GM19193 (cell line): ENCODE results near the gene TLR3.

Experiments
- POLR2A ChIP-seq: IDR thresholded peaks from 4 replicates; pipeline ENCODE4 v1.6.1; 2011; ENCODE audit not compliant: insufficient read depth, insufficient read length; ENCODE audit errors: extremely low read depth

The TLR3 gene

GRCh38 chr4:186081202-186081807, 12.3 kb downstream of the TLR3 start:
- no peak for TF ChIP-seq POLR2A

DNA sequence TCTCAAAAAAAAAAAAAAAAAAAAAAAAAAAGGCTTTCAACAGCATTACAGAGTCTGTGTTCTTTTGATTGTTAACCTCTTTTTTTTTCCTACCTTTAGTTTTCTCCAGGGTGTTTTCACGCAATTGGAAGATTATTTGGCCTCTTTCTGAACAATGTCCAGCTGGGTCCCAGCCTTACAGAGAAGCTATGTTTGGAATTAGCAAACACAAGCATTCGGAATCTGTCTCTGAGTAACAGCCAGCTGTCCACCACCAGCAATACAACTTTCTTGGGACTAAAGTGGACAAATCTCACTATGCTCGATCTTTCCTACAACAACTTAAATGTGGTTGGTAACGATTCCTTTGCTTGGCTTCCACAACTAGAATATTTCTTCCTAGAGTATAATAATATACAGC, 13.3 kb downstream of the TLR3 start:
- no peak for TF ChIP-seq POLR2A

DNA sequence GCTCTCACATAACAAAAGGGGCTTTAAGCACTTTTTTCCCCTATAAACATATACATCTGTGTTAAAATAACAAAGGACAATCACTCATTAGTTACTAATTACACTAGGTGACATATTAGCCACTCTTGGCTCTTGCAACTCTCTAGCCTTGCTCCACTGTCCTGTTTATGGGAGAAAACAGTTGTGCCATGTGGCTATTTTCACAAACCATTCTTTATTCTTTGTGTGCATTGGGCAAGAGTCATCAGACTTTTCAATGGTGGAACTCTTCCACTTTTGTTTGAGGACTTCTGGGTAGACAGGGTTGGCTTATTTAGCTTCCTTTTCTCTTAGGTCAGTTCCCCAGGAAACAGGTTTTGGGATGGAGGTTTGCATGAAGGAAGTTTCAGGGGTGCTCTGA, 19.6 kb downstream of the TLR3 start:
- no peak for TF ChIP-seq POLR2A

DNA sequence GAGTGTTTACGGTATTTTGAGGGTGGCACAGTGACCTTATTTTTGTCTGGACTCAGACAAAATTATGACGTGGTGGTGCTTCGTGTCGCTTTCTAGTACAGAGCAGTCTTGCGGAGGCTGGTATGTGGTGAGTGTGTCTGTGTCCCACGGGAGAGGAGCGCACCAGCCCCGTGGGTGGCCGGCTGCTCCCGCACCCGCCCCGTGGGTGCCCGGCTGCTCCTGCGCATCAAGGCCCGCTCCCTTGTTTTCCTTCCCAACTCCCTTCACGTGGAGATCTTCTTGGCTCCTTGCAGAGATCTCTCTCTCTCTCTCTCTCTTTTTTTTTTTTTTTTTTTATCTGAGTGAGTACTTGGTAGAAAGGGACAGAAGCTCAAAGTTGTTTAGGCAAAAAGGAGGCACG, 23.3 kb downstream of the TLR3 start:
- no peak for TF ChIP-seq POLR2A

GRCh38 chr4:186095406-186095805, 26.4 kb downstream of the TLR3 start:
- no peak for TF ChIP-seq POLR2A

DNA sequence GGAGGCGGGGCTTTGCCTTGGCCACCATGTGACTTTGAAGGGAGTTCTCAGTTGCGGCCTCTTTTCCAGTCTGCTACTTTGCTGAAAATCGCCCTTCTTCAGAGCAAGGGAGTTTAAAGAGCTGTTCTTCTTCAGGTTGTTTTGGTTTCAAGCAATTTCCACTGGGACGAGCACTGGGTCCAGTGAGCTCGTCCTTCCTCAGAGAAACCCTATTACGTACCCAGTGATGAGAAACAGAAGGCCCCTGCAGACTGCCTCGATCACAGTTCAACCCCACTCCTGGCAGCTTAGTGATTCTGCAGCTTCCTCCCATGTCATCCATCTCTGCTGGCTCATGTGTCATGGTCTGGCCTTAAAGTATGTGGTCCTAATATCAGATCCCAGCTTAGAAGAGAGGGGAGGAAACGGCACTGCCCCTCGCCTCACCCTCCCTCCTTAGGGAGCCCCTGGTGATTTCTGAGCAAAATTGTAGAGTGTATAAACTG, 27.8 kb downstream of the TLR3 start:
- no peak for TF ChIP-seq POLR2A

DNA sequence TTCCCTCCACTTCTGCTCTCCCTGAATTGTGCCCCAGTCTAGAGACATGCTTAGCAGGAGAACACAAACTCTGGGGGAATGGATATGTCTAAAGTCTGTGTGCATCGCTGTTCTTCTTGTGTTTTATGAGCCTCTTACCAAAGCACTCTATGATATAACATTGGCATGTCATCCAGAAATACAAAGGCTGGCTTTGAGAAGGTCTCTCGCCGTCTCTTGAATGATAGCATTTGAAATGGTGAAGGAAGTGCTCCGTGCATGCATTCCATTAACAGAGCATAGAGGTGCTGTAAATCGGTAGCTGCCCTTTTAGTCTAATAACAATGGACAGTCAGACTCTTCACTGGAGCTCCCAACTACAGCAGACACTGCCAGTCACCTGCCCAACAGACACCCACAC, 28.4 kb downstream of the TLR3 start:
- TF ChIP-seq POLR2A: no peak

DNA sequence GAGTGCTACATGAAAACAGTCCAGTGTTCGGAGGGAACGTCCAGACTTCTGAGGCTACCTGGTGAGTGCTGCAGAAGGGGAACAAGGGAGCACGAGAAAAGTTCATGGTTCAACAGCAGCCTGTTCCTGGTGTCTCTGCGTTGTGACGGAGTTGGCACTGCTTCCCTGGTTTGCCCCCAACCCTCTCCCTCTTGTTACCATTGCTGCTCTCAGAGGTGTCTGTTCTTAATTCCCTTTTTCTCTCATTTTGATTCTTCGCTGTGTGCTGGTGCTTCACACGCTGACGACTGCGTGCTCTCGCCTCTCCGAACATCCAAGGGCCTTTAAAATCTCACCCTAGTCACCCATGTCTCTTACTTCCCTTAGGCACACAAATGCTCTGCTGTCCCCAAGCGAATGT, 34.0 kb downstream of the TLR3 start:
- TF ChIP-seq POLR2A: no peak

DNA sequence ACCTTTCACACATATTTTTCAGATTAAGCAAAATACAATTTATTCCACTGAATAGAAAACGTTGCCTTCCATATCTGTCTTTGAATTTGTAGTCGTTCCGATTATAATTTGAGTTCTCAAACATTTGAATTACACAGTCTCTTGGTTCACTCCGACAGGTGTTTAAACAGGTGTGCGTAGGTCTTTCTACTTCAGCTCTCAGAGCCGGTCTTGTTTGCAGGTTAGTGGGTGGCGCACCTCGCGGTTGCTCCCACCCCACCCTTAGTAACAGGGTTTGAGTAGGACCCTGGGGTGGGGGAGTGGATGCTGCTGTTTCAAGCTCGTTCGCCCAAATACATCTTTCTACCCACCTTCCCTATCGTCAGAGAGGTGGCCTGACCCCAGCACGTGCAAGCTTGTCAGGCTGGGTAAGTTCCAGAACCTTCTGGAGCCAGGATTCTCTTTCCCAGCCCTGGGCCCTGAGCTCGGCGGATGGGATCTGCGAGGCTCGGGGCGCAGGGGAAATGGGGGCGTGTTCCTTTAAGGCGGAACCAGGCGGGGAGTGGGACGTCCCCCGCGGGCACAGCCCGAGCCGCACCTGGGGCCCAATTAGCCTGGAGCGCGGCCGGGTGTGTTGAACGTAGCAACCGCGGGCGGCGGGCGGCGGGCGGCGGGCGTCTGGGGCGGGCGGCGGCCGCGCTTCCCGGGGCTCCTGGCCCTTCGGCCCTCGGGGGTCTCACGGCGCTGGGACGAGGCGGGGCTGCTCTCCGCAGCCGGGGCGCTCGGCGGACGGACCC, 35.3 kb downstream of the TLR3 start, which contains the start of gene FAM149A:
Gene FAM149A (plus strand): TSS at position 591 of the 776 bp plus-strand sequence.
- TF ChIP-seq POLR2A: no peak

DNA sequence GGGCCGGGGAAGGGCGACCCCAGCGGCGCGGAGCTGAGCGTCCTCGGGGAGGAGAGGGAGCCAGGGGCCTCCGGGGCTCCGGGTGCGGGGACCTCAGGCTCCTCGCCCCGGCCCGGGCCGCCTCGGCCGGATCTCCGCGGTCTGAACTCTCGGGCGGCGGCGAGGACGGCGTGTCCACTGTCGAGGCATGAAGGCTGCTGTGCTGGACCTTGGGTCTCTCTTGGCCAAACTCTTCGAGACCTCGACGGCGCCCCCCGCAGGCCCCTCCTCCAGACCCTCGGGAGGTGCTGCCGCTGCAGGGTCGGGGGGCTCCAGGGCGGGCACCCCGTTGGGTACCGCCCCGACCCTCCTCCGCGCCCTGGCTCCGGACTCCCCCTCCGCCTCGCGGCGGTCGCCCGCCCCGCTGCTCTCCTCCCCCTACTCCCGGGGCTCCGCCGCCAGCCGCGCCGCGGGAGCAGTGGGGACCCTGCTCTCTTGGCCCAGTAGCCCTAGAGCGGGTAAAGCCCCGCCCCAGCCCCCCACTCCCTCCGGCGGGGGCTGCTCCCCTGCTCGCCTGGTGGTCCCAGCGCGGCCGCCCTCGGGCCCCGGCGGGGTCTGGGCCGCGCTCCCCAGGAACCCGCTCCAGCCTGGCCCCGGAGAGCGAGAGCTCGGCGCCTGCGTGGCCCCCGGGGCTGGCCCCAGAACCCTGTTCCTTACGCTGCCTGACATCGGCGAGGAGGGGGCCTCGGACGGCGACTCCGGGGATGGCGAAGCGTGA, 36.1 kb downstream of the TLR3 start:
- TF ChIP-seq POLR2A: no peak

GRCh38 chr4:186105647-186106321, 36.8 kb downstream of the TLR3 start:
- TF ChIP-seq POLR2A: no peak

GRCh38 chr4:186107947-186108346, 39.0 kb downstream of the TLR3 start:
- TF ChIP-seq POLR2A: no peak

DNA sequence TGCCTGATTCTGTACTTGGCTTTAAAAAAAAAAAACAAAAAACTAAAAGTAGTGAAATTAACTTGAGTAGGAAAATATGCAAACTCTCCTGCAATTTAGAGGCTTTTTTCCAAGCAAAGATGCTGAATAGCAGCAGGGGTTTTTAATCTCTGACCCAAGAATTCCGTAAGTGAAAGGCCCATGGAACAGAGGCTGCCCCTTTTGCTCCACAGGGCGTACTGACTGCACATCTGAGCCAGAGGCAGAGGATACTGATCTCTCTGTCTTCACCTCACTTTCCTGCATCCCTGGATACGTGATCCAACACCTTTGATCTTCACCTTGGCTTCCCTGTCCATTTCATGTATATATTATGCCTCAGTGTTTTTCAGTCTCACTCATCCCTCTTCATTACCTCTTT, 39.4 kb downstream of the TLR3 start:
- no peak for TF ChIP-seq POLR2A

DNA sequence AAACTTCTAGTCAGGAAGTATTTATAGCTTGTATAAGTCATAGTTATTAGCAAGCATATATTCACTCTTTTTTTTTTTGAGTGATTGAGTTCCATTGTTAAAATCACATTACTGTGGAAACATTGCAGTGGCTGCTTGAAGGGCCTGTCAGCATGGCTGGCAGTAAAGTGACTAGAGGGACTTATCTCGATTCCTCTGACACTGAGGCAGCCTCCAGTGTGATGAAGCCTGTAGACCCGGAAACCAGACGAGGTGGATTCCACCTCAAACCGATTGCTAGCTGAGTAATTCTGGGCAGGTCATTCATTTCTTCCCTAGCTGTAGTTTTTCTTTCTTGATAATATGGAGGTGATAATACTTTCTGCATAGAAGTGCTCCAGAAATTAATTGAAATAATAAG, 40.3 kb downstream of the TLR3 start:
- no peak for TF ChIP-seq POLR2A

- TF ChIP-seq POLR2A: no peak
Measured at GRCh38 chr4:186116697-186117096, 47.7 kb downstream of the TLR3 start.
